ENCODE results near the gene DNAH14. TPM values are rescaled to one million over a fixed set of nuclear protein-coding genes. Genes with fewer than 3 reads are reported as not detected.

DNAH14 gene
- total and polyA plus RNA-seq, 2 experiments from 2014 or later = 13.5 to 40.8 TPM

- Histone ChIP-seq H3K36me3 (no peaks in the 10 kb centered on the region), H3K4me1 (ENCODE audit: low read depth) (peaks cover 14% of the 10 kb centered on the region), H3K27me3 (peaks cover 7% of the 10 kb centered on the region), H3K9me3 (ENCODE audit: low read depth) (no peaks in the 10 kb centered on the region), H3K4me3 (peak overlapping the region; percentile 60), H3K27ac (peak overlapping the region; percentile 68)
- TF ChIP-seq CTCF (IDR thresholded peaks at IDR 0.05; ENCODE audit: low read depth, low read length) = no peak
- DNase-seq (ENCODE audit: low read depth in 1 of 2, low spot score in 1 of 2) = peak; percentile 93
Observed at GRCh38 chr1:225428068-225428880, 498.8 kb downstream of the DNAH14 start.

GRCh38 chr1:225428881-225429455 lies 499.5 kb downstream of the DNAH14 start:
- no peak for DNase-seq (ENCODE audit: low read depth in 1 of 2, low spot score in 1 of 2)
- Histone ChIP-seq H3K27me3 (peaks cover 7% of the 10 kb centered on the region), H3K36me3 (no peaks in the 10 kb centered on the region), H3K4me3 (peak overlapping the region; percentile 60), H3K9me3 (ENCODE audit: low read depth) (no peaks in the 10 kb centered on the region), H3K4me1 (ENCODE audit: low read depth) (peaks cover 10% of the 10 kb centered on the region), H3K27ac (no peak overlapping the region)
- TF ChIP-seq CTCF (IDR thresholded peaks at IDR 0.05; ENCODE audit: low read depth, low read length) = no peak

- no peak overlapping the region for H3K27ac ChIP-seq
- no peaks in the 10 kb centered on the region for H3K4me1 ChIP-seq (ENCODE audit: low read depth)
- TF ChIP-seq CTCF (IDR thresholded peaks at IDR 0.05; ENCODE audit: low read depth, low read length) = no peak
- peak in 1 of 2 donors; percentile 43 for DNase-seq (ENCODE audit: low read depth in 1 of 2, low spot score in 1 of 2)
- no peaks in the 10 kb centered on the region for H3K36me3 ChIP-seq
- peaks cover 7% of the 10 kb centered on the region for H3K27me3 ChIP-seq
- H3K9me3 ChIP-seq (ENCODE audit: low read depth) = no peaks in the 10 kb centered on the region
- no peak overlapping the region for H3K4me3 ChIP-seq
Observed at GRCh38 chr1:225430301-225430700, 500.8 kb downstream of the DNAH14 start.

GRCh38 chr1:225431081-225431863 lies 501.8 kb downstream of the DNAH14 start:
- no peaks in the 10 kb centered on the region for H3K36me3 ChIP-seq
- no peak for DNase-seq (ENCODE audit: low read depth in 1 of 2, low spot score in 1 of 2)
- no peak overlapping the region for H3K27ac ChIP-seq
- TF ChIP-seq CTCF (IDR thresholded peaks at IDR 0.05; ENCODE audit: low read depth, low read length) = no peak
- H3K4me1 ChIP-seq (ENCODE audit: low read depth) = no peaks in the 10 kb centered on the region
- no peaks in the 10 kb centered on the region for H3K9me3 ChIP-seq (ENCODE audit: low read depth)
- no peaks in the 10 kb centered on the region for H3K27me3 ChIP-seq
- H3K4me3 ChIP-seq = no peak overlapping the region

GRCh38 chr1:225434046-225434445 lies 504.6 kb downstream of the DNAH14 start:
- H3K27ac ChIP-seq = no peak overlapping the region
- no peaks in the 10 kb centered on the region for H3K36me3 ChIP-seq
- TF ChIP-seq CTCF (IDR thresholded peaks at IDR 0.05; ENCODE audit: low read depth, low read length) = no peak
- no peaks in the 10 kb centered on the region for H3K4me1 ChIP-seq (ENCODE audit: low read depth)
- H3K9me3 ChIP-seq (ENCODE audit: low read depth) = no peaks in the 10 kb centered on the region
- no peaks in the 10 kb centered on the region for H3K27me3 ChIP-seq
- no peak overlapping the region for H3K4me3 ChIP-seq
- DNase-seq (ENCODE audit: low read depth in 1 of 2, low spot score in 1 of 2) = no peak

Data from cardiac muscle cell (in vitro differentiated cells and primary cell).